Uterus (tissue), 4 donors: ENCODE data around the gene TNIP1. TPM values are rescaled to one million over a fixed set of nuclear protein-coding genes. Genes with fewer than 3 reads are reported as not detected.

ENCODE experiments used
- DNase-seq, 2 donors: peaks; one replicate each; pipeline ENCODE4 v3.0.0-alpha.2; 2019 to 2020
- H3K27ac ChIP-seq, 2 donors: fragments of 200-600 bp; sonication (generic); 1 replicate in 1 of 2; 2 replicates in 1 of 2; pipeline ENCODE4 v1.5.1; 2016 to 2018
- H3K27me3 ChIP-seq, 2 donors: fragments of 200-600 bp; sonication (generic); one replicate each; pipeline ENCODE4 v1.5.1; 2018 to 2019; ENCODE audit warnings: control low read depth in 1 of 2
- H3K36me3 ChIP-seq, 2 donors: fragments of 200-600 bp; sonication (generic); one replicate each; pipeline ENCODE4 v1.5.1; 2019; ENCODE audit warnings: control low read depth in 1 of 2
- H3K4me1 ChIP-seq, 2 donors: fragments of 200-600 bp; sonication (generic); one replicate each; pipeline ENCODE4 v1.5.1; 2018 to 2019; ENCODE audit warnings: control low read depth in 1 of 2
- H3K4me3 ChIP-seq, 2 donors: fragments of 200-600 bp; sonication (generic); 1 replicate in 1 of 2; 2 replicates in 1 of 2; pipeline ENCODE4 v1.5.1; 2018 to 2019; ENCODE audit warnings: mild to moderate bottlenecking in 1 of 2
- H3K9me3 ChIP-seq, 2 donors: fragments of 200-600 bp; sonication (generic); one replicate each; pipeline ENCODE4 v1.5.1; 2019; ENCODE audit warnings: control low read depth in 1 of 2
- CTCF ChIP-seq, 4 experiments: fragments of 200-600 bp in 2 of 4; fragments of 450-650 bp in 2 of 4; sonication (generic) in 2 of 4; IDR thresholded peaks; one replicate each; pipeline ENCODE4 v1.5.1; 2016 to 2019; ENCODE audit warnings: antibody characterized with exemption in 4 of 4, mild to moderate bottlenecking in 2 of 4, moderate library complexity in 1 of 4
- POLR2A ChIP-seq, 2 donors: fragments of 450-650 bp; IDR thresholded peaks; one replicate each; pipeline ENCODE4 v1.6.1; 2016; ENCODE audit warnings: antibody characterized with exemption in 2 of 2, mild to moderate bottlenecking in 1 of 2, moderate library complexity in 1 of 2
- intact Hi-C: fragments of 100-400 bp; cut with DNase I; formaldehyde crosslinking; loops from one replicate; pipeline ENCODE4 v1.15.1; 2023; ENCODE audit warnings: low total_unique reads
- total RNA-seq, 4 donors: library from RNA; depleted of rRNA in 3 of 4; stranded (reverse); fragments of >200 nt in 3 of 4; gene quantifications; one replicate each; pipeline versions ENCODE4 v1.1.0 to v1.2.4, GENCODE V29; 2014 to 2023
- donor health status: DM: yes; HTN: yes; CAD: no.

Gene TNIP1
- total RNA-seq, 4 donors from 2014 or later = 35.6 to 70.8 (median 50.7) TPM

GRCh38 chr5:151015974-151016587 is 64.8 kb downstream of the TNIP1 start:
- Histone ChIP-seq H3K4me3 (no peak overlapping the region), H3K4me1 (no peaks in the 10 kb centered on the region), H3K36me3 (no peaks in the 10 kb centered on the region), H3K27me3 (no peaks in the 10 kb centered on the region), H3K9me3 (no peaks in the 10 kb centered on the region), H3K27ac (no peak overlapping the region)
- TF ChIP-seq CTCF (IDR thresholded peaks at IDR 0.05) = no peak
- no peak for TF ChIP-seq POLR2A (IDR thresholded peaks at IDR 0.05)
- intact Hi-C loops = no loop called here
- no peak for DNase-seq

- Histone ChIP-seq H3K4me3 (no peak overlapping the region), H3K4me1 (no peaks in the 10 kb centered on the region), H3K27ac (peak overlapping the region in 1 of 2 donors; percentile 25), H3K36me3 (no peaks in the 10 kb centered on the region), H3K9me3 (no peaks in the 10 kb centered on the region), H3K27me3 (no peaks in the 10 kb centered on the region)
- intact Hi-C loops = no loop called here
- TF ChIP-seq POLR2A (IDR thresholded peaks at IDR 0.05) (no peak), CTCF (IDR thresholded peaks at IDR 0.05) (no peak)
- DNase-seq = no peak
These were observed 66.0 kb downstream of the TNIP1 start for GRCh38 chr5:151014680-151015343.

GRCh38 chr5:151012862-151013261 is 68.0 kb downstream of the TNIP1 start:
- Histone ChIP-seq H3K27me3 (no peaks in the 10 kb centered on the region), H3K36me3 (no peaks in the 10 kb centered on the region), H3K4me3 (no peak overlapping the region), H3K27ac (no peak overlapping the region), H3K4me1 (no peaks in the 10 kb centered on the region), H3K9me3 (no peaks in the 10 kb centered on the region)
- intact Hi-C loops = no loop called here
- TF ChIP-seq POLR2A (IDR thresholded peaks at IDR 0.05) = no peak
- no peak for TF ChIP-seq CTCF (IDR thresholded peaks at IDR 0.05)
- DNase-seq = no peak

GRCh38 chr5:151008906-151009305 is 71.9 kb downstream of the TNIP1 start:
- intact Hi-C loops = loop anchor here (5.0 kb wide), 1 partner anchor 108 kb away; no protein-coding TSS in a partner anchor
- TF ChIP-seq POLR2A (IDR thresholded peaks at IDR 0.05) = no peak
- no peak for TF ChIP-seq CTCF (IDR thresholded peaks at IDR 0.05)
- Histone ChIP-seq H3K36me3 (no peaks in the 10 kb centered on the region), H3K27me3 (no peaks in the 10 kb centered on the region), H3K9me3 (no peaks in the 10 kb centered on the region), H3K27ac (peak overlapping the region in 1 of 2 donors; percentile 80), H3K4me3 (no peak overlapping the region), H3K4me1 (peaks cover 10 to 16% of the 10 kb centered on the region in 2 donors)
- no peak for DNase-seq

GRCh38 chr5:151008210-151008491 is 72.7 kb downstream of the TNIP1 start:
- Histone ChIP-seq H3K4me3 (no peak overlapping the region), H3K9me3 (no peaks in the 10 kb centered on the region), H3K27me3 (no peaks in the 10 kb centered on the region), H3K27ac (peak overlapping the region; percentile 80 to 83), H3K36me3 (no peaks in the 10 kb centered on the region), H3K4me1 (peaks cover 10 to 16% of the 10 kb centered on the region in 2 donors)
- intact Hi-C loops = loop anchor here (5.0 kb wide), 1 partner anchor 109 kb away; no protein-coding TSS in a partner anchor
- no peak for DNase-seq
- TF ChIP-seq POLR2A (IDR thresholded peaks at IDR 0.05) (no peak), CTCF (IDR thresholded peaks at IDR 0.05) (no peak)
